Fibroblast of villous mesenchyme (primary cell): ENCODE results near the gene ZNF20. TPM values are rescaled to one million over a fixed set of nuclear protein-coding genes. Genes with fewer than 3 reads are reported as not detected.

ENCODE experiments used
- DNase-seq: peaks from one replicate; pipeline ENCODE4 v3.0.0-alpha.2; 2010; ENCODE audit warnings: low read depth
- H3K4me3 ChIP-seq: 2 replicates; pipeline ENCODE4 v1.5.1; 2011; ENCODE audit warnings: low read depth, mild to moderate bottlenecking, low read length
- total RNA-seq: library from RNA; depleted of rRNA; stranded (reverse); fragments of >200 nt; gene quantifications from 2 replicates; pipeline ENCODE4 v1.2.3, GENCODE V29; 2012
- TF ChIP-seq, protein P1 (sequence below): IDR thresholded peaks from 2 replicates; pipeline ENCODE4 v1.5.1; 2012; ENCODE audit warnings: low read depth, mild to moderate bottlenecking, low read length; ENCODE audit not compliant: insufficient read depth

ZNF20 gene
- total RNA-seq, 1 donor = 6.0 TPM

DNA sequence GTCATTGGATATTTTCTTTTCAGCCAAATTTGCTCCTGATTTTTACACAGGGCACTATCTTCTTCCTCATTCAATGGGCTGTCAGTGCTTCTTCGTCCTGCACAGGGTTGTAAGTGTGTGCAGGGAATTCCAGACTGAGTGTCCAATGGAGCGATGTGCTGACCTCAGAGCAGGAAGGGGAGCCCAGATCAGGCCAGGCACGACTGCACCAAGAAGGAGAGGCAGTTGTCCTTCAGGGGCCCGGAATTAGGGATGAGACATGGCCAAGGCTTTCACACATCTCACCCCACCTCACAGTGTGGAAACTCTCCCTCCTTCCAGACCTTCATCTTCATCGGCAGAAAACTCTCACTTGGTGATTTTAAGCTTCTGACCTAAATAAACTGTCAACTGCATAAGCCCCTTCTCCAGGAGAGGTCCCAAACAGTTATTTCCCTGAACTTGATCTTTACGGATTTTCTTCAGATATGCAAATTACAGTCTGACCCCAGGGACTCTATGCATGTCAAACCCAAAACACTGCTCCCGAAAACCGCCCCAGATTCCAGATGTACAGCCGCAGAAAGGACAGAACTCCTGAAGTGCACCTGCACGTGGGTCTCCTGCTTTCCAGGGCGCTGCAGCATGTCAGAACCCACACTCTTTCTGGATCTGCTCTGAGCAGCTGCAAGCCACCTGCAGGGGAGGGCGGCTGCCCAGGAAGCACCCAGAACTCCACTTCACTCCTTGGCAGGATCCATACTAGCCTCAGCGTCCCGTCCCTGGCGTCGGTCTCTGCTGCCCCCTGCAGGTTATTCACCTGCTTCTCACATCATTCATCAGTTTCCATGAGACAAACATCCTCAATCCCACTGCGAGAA is 625 bp upstream of the ZNF20 start:
- peak overlapping the region; percentile 90 for H3K4me3 ChIP-seq
- TF ChIP-seq, protein P1, sequence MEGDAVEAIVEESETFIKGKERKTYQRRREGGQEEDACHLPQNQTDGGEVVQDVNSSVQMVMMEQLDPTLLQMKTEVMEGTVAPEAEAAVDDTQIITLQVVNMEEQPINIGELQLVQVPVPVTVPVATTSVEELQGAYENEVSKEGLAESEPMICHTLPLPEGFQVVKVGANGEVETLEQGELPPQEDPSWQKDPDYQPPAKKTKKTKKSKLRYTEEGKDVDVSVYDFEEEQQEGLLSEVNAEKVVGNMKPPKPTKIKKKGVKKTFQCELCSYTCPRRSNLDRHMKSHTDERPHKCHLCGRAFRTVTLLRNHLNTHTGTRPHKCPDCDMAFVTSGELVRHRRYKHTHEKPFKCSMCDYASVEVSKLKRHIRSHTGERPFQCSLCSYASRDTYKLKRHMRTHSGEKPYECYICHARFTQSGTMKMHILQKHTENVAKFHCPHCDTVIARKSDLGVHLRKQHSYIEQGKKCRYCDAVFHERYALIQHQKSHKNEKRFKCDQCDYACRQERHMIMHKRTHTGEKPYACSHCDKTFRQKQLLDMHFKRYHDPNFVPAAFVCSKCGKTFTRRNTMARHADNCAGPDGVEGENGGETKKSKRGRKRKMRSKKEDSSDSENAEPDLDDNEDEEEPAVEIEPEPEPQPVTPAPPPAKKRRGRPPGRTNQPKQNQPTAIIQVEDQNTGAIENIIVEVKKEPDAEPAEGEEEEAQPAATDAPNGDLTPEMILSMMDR = peak; percentile 87
- DNase-seq = peak; percentile 84

DNA sequence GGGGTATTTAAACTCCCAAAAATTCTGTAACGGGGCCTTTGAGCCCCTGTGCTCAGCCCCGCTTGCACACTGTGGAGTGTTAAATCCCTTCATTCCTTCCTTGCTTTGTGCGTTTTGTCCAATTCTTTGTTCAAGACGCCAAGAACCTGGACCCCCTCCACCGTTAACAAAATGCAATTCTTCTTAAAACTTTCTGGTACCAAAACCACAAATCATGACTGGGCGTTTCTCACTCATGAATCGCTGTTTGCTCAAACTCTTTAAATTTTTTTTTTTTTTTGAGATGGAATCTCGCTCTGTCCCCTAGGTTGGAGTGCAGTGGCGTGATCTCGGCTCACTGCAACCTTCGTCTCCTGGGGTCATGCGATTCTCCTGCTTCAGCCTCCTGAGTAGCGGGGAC is 881 bp downstream of the ZNF20 start:
- TF ChIP-seq, protein P1 = no peak
- peak overlapping the region; percentile 90 for H3K4me3 ChIP-seq
- DNase-seq = peak; percentile 12

DNA sequence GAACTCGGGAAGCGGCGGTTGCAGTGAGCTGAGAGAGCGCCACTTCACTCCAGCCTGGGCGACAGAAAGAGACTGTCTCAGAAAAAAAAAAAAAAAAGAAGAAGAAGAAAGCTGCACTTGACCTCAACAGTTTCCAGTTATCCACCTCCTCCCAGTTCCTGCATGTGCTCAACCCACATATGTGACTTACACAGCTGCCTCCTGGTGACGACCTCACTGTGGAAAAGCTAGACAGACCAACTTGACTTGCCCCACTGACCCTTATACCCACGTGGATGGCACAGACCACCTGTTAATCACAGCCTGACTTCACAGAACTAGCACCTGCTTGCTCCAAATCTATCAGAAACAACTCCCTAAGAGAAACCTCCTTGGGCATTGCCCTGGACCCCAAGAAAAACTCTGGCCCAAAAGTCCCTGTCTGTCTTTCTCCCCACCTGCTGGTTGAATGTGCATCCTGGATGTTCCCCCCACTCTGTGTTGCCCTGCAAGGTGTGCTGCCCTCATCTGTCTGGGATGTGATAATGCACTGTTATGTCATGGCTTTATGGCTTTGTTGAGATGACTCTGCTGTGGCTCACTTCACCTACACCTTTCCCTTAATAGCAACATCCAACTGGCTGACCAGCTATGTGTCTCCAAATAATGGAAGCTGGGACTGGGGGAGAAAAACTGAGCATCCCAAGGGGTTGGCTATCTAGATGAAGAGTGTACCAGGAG is 2.8 kb downstream of the ZNF20 start:
- no peak for DNase-seq
- H3K4me3 ChIP-seq = no peak overlapping the region
- TF ChIP-seq, protein P1 = peak; percentile 10

DNA sequence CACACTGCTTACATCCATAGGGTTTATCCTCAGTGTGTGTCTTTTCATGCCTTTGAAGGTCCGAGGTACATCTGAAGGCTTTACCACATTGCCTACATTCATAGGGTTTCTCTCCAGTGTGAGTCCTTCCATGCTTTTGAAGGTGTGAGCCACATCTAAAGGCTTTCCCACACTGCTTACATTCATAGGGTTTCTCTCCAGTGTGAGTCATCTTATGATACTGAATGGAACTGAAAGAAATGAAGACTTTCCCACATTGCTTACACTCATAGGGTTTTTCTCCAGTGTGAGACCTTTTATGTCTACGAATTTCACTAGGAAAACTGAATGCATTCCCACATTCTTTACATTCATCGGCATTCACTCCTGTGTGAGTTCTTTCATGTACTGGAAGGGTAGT is 7.1 kb downstream of the ZNF20 start:
- DNase-seq = no peak
- TF ChIP-seq, protein P1 = no peak
- H3K4me3 ChIP-seq = no peak overlapping the region

DNA sequence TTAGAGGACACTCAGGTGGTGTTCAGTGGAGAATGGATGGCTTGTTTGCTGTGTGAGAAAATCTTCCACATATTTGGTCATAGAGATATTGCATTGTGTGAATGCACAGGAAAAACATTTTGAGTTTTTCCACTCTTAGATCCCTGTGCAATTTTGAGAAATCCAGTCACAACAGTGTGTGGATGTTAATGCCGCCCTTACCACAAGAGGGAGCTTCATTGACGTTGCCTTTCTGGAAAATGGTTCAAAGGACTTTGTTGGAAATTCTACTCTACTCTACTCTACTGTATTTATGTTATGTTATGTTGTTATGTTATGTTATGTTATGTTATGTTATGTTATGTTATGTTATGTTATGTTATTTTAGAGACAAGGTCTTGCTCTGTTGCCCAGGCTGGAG is 13.4 kb downstream of the ZNF20 start:
- TF ChIP-seq, protein P1 = peak; percentile 45
- no peak overlapping the region for H3K4me3 ChIP-seq
- DNase-seq = no peak

DNA sequence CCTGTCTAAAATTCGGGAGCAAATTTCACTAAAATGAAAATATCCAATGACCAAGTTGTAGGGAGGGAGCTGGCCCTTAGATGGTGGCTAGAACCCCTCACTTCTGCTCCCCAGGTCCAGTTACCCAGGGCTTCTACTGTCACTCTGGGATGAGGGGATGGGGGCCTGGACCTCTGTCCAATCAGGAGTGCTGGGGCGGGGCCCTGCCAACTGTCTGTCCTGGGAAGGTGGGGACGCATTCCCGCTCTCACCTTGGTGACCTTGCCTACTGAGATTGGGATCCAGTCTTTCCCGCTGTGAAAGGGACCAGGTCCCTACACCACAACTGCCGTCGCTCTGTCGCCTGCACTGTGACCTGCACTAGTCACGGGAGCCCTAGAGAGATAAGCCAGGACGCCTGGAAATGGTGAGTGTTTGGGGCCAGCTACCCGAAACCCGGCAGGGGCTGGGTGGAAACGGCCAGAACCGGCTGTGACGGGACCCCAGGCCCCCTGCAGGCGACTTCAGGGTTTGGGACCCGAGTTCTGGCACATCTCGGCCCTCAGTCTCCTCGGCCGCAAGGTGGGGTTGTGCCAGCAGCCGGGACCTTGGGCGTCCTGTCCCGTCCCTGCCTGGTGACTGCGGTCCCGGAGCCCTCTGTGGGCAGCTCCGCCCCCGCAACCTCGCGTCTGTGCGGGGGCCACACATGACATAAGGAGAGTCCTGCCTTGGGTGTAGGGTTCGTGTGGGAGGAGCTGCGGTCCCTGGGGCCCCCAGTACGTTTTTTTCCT is 22.8 kb downstream of the ZNF20 start:
- no peak overlapping the region for H3K4me3 ChIP-seq
- DNase-seq = no peak
- TF ChIP-seq, protein P1 = no peak
